HEK293 (cell line): Measurements from ENCODE around the gene WDR6.

Source experiments
- CTCF ChIP-seq: fragments of 450-650 bp; formaldehyde crosslinking; IDR thresholded peaks from 2 replicates; pipeline ENCODE4 v1.5.1; 2016; ENCODE audit warnings: missing biosample characterization, missing genetic modification characterization
- OSR2 ChIP-seq: fragments of 450-650 bp; formaldehyde crosslinking; IDR thresholded peaks from 2 replicates; pipeline ENCODE4 v1.5.1; 2016; ENCODE audit warnings: missing biosample characterization, missing genetic modification characterization
- PRDM4 ChIP-seq: fragments of 450-650 bp; formaldehyde crosslinking; IDR thresholded peaks from 2 replicates; pipeline ENCODE4 v1.5.1; 2017; ENCODE audit warnings: missing biosample characterization, missing genetic modification characterization
- ZNF24 ChIP-seq: fragments of 450-650 bp; formaldehyde crosslinking; IDR thresholded peaks from 2 replicates; pipeline ENCODE4 v1.5.1; 2016; ENCODE audit warnings: missing biosample characterization, missing genetic modification characterization
- ZNF394 ChIP-seq: fragments of 450-650 bp; formaldehyde crosslinking; IDR thresholded peaks from 2 replicates; pipeline ENCODE4 v1.5.1; 2016; ENCODE audit warnings: missing biosample characterization, missing genetic modification characterization, mild to moderate bottlenecking, moderate library complexity, borderline replicate concordance

- peak; percentile 70; the same call in 1 of the 2 replicates for TF ChIP-seq ZNF394
- no peak for TF ChIP-seq CTCF (tag by site-specific recombination)
- no peak for TF ChIP-seq PRDM4 (tag by site-specific recombination)
- TF ChIP-seq OSR2 (tag by site-specific recombination) = no peak
- TF ChIP-seq ZNF24 (tag by site-specific recombination) = no peak
These were observed 16.3 kb upstream of the WDR6 start for GRCh38 chr3:48990636-48991469.
